ENCODE results near the gene CXCL5. TPM values are rescaled to one million over a fixed set of nuclear protein-coding genes. Genes with fewer than 3 reads are reported as not detected.

CXCL5 gene
- total and polyA plus RNA-seq, 10 of the 15 experiments (the other 5 are each of a cell fraction or from before 2014, with no cell fraction given) = not detected

DNA sequence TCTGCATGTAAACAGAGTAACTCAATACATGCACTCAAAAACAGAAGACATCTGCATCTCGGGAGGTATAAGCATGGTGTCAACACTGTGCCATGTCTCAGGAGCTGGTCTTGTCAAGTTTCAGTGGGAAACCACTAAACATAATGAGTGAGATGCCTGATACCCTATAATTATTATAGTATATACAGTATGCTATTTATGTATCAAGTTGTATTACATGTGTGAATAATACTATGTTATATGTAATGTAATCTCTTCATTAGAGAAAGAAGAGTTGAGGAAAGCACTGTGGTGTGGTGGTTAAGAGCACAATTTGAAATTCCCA, 13.0 kb downstream of the CXCL5 start:
- Histone ChIP-seq H2AFZ (ENCODE audit: control insufficient read depth, low read depth, low read length) (no peak overlapping the region), H3K79me2 (ENCODE audit: control insufficient read depth, insufficient read depth, low read length) (no peaks in the 10 kb centered on the region), H3K4me2 (ENCODE audit: control insufficient read depth, insufficient read depth) (no peak overlapping the region), H3K27ac (ENCODE audit: control insufficient read depth, insufficient read depth) (no peak overlapping the region), H3K9ac (ENCODE audit: control insufficient read depth, insufficient read depth, low read length) (no peak overlapping the region), H3K4me3 (no peak overlapping the region), H3K9me3 (replicated peaks; ENCODE audit: control insufficient read depth, insufficient read depth, low read length) (no peaks in the 10 kb centered on the region), H4K20me1 (ENCODE audit: control insufficient read depth, insufficient read depth) (no peaks in the 10 kb centered on the region), H3K27me3 (replicated peaks in 1 of 2; ENCODE audit: control insufficient read depth in 2 of 2, insufficient read depth in 2 of 2, low read length in 1 of 2) (no peaks in the 10 kb centered on the region; a peak in 2 of 4 replicates), H3K36me3 (ENCODE audit: control insufficient read depth in 2 of 2, insufficient read depth in 2 of 2, low read length in 1 of 2) (no peaks in the 10 kb centered on the region), H3K4me1 (ENCODE audit: control insufficient read depth, insufficient read depth, low read length) (no peaks in the 10 kb centered on the region)
- CTCF ChIA-PET = no interaction called here
- SMC1A ChIA-PET (ENCODE audit: uncharacterized antibody, unreplicated experiment) = no interaction called here
- WGBS (ENCODE audit: insufficient coverage, insufficient replicate concordance, low lambda C conversion rate, missing lambda C conversion rate) = 0% methylated on average over 1 of the region's 1 CpG
- TF ChIP-seq, protein P1, sequence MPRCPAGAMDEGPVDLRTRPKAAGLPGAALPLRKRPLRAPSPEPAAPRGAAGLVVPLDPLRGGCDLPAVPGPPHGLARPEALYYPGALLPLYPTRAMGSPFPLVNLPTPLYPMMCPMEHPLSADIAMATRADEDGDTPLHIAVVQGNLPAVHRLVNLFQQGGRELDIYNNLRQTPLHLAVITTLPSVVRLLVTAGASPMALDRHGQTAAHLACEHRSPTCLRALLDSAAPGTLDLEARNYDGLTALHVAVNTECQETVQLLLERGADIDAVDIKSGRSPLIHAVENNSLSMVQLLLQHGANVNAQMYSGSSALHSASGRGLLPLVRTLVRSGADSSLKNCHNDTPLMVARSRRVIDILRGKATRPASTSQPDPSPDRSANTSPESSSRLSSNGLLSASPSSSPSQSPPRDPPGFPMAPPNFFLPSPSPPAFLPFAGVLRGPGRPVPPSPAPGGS (IDR thresholded peaks at IDR 0.05; ENCODE audit: borderline replicate concordance, insufficient read depth, low read depth, low read length, poor library complexity, severe bottlenecking) = no peak
- TF ChIP-seq, protein P2, sequence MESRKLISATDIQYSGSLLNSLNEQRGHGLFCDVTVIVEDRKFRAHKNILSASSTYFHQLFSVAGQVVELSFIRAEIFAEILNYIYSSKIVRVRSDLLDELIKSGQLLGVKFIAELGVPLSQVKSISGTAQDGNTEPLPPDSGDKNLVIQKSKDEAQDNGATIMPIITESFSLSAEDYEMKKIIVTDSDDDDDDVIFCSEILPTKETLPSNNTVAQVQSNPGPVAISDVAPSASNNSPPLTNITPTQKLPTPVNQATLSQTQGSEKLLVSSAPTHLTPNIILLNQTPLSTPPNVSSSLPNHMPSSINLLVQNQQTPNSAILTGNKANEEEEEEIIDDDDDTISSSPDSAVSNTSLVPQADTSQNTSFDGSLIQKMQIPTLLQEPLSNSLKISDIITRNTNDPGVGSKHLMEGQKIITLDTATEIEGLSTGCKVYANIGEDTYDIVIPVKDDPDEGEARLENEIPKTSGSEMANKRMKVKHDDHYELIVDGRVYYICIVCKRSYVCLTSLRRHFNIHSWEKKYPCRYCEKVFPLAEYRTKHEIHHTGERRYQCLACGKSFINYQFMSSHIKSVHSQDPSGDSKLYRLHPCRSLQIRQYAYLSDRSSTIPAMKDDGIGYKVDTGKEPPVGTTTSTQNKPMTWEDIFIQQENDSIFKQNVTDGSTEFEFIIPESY (IDR thresholded peaks at IDR 0.05) = no peak
- TF ChIP-seq TARDBP (IDR thresholded peaks at IDR 0.05; ENCODE audit: borderline replicate concordance) = no peak
- no peak for TF ChIP-seq HDAC2 (IDR thresholded peaks at IDR 0.05)
- TF ChIP-seq CREM (IDR thresholded peaks at IDR 0.05; ENCODE audit: low read depth) = no peak
- TF ChIP-seq ZNF384 (IDR thresholded peaks at IDR 0.05; ENCODE audit: borderline replicate concordance, low read depth, low read length) = no peak
- no peak for TF ChIP-seq ETV6 (conservative IDR thresholded peaks at IDR 0.05 in 1 of 2, IDR thresholded peaks at IDR 0.05 in 1 of 2; ENCODE audit: borderline replicate concordance in 1 of 2, low read depth in 1 of 2)
- no peak for TF ChIP-seq EED (IDR thresholded peaks at IDR 0.05; ENCODE audit: low read depth)
- no peak for TF ChIP-seq CHD4 (IDR thresholded peaks at IDR 0.05)
- TF ChIP-seq, protein P3, sequence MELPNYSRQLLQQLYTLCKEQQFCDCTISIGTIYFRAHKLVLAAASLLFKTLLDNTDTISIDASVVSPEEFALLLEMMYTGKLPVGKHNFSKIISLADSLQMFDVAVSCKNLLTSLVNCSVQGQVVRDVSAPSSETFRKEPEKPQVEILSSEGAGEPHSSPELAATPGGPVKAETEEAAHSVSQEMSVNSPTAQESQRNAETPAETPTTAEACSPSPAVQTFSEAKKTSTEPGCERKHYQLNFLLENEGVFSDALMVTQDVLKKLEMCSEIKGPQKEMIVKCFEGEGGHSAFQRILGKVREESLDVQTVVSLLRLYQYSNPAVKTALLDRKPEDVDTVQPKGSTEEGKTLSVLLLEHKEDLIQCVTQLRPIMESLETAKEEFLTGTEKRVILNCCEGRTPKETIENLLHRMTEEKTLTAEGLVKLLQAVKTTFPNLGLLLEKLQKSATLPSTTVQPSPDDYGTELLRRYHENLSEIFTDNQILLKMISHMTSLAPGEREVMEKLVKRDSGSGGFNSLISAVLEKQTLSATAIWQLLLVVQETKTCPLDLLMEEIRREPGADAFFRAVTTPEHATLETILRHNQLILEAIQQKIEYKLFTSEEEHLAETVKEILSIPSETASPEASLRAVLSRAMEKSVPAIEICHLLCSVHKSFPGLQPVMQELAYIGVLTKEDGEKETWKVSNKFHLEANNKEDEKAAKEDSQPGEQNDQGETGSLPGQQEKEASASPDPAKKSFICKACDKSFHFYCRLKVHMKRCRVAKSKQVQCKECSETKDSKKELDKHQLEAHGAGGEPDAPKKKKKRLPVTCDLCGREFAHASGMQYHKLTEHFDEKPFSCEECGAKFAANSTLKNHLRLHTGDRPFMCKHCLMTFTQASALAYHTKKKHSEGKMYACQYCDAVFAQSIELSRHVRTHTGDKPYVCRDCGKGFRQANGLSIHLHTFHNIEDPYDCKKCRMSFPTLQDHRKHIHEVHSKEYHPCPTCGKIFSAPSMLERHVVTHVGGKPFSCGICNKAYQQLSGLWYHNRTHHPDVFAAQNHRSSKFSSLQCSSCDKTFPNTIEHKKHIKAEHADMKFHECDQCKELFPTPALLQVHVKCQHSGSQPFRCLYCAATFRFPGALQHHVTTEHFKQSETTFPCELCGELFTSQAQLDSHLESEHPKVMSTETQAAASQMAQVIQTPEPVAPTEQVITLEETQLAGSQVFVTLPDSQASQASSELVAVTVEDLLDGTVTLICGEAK (IDR thresholded peaks at IDR 0.05; ENCODE audit: borderline replicate concordance) = no peak
- no peak for TF ChIP-seq TCF7 (IDR thresholded peaks at IDR 0.05; ENCODE audit: borderline replicate concordance)
- no peak for TF ChIP-seq MTA3 (IDR thresholded peaks at IDR 0.05; ENCODE audit: borderline replicate concordance, low read length)
- TF ChIP-seq SUPT20H (IDR thresholded peaks at IDR 0.05; ENCODE audit: borderline replicate concordance, control insufficient read depth, low read depth, low read length) = no peak
- RAD21 ChIA-PET (ENCODE audit: unreplicated experiment) = no interaction called here
- intact Hi-C loops (cut with micrococcal nuclease; ENCODE audit: unreplicated experiment) = no loop called here
- POLR2A ChIA-PET = no interaction called here
- ATAC-seq (no peak), DNase-seq (ENCODE audit: low read depth, low spot score) (no peak), FAIRE-seq (no peak)
- in situ Hi-C loops (cut with MboI) = no loop called here
- BruUV-seq (replicated peaks) = no TSS peak

Measured in GM12878 (cell line).